HG02885 (cell line): Measurements from ENCODE around the gene A3GALT2.

Source experiments
- ATAC-seq: cut with Tn5 transposase; IDR thresholded peaks from one replicate; pipeline ENCODE4 v1.9.1; 2021; ENCODE audit warnings: mild to moderate bottlenecking; ENCODE audit not compliant: unreplicated experiment, poor library complexity

Gene A3GALT2

DNA sequence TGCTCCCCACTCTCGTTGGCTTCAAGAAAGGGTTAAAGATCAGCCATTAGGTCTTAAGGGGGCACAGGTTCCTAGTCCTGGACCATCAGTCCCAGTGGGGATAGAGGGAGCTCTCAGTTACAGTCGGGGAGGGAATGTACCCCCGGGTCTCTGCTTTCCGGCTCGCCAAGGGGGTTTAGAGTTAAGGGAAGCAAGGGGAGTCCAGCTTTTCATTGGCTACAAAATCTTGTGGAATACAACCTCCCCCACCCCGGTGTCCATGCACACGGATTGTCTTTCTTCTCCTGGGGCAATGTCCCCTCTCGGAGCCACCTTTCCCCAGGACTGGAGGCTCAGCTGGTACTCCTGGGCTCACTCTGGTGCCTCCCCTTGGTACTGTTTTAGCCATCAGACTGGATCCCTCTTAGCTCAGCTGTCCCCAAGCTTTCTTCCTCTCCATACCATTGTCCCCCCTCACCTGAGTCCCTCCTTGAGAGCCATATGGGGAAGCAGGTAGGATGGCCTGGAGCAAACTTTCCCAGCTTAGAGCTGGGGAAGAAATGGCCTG lies at the start of gene A3GALT2:
Gene A3GALT2 (minus strand): TSS at position 480 of the 547 bp plus-strand sequence. CDS start 0 bp downstream, at position 480.
- no peak for ATAC-seq

DNA sequence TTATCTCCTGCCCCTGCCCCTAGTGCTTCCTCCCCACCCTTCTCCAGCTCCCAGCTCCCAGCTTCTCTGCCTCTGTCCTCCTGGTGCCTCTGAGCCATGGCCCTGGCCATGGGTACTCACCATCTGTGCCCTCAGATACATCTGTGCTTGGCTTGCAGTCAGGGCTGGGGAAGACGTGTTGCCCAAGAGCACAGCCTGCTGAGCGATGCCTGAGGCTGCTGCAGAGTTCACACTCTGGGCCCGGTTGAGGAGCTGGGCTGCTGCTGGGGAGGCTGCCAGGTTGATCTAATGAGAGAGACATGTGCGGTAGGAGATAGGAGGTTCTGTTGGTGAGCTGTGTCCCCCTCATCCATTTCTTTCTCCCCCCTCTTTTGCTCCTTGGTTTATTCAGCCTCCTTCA lies 49.4 kb upstream of the A3GALT2 start:
- no peak for ATAC-seq

DNA sequence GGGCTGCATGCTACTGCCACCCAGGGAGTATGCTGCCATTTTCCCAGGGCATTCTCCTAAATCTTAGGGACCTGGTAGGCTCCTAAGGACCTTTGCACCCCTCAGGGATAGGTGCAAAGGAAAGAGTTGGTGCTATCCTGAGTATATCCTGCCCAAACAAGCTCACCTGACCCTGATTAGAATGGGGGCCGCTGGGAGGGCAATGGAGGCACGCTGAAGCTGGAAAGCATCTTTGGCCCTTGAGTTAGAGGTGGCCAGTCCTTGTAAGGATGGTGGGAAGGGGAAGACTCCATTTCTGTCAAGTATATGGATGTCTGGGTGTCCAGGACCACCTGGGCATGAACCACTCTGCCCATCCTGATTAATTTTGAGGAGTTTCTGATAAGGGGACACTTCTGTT lies 48.9 kb upstream of the A3GALT2 start:
- ATAC-seq: no peak

DNA sequence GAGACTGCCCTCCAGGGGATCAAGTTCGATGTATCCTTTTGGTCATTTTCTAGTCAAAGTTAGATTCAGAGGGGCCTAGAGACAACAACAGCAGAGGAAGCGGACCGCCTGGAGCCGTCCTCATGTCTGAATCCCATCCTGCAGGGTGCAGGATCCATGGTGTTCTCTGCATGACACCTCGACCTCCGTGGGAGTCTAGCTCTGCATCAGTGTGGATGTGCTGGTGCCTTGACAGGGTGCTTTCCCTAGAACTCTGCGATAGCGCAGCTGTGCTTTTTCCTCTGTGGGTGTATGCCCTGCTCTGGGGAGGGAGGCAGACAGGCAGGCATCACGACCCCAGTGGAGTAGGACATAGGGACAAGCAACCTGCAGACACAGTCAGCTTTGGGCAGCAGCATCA lies 48.2 kb upstream of the A3GALT2 start:
- no peak for ATAC-seq

DNA sequence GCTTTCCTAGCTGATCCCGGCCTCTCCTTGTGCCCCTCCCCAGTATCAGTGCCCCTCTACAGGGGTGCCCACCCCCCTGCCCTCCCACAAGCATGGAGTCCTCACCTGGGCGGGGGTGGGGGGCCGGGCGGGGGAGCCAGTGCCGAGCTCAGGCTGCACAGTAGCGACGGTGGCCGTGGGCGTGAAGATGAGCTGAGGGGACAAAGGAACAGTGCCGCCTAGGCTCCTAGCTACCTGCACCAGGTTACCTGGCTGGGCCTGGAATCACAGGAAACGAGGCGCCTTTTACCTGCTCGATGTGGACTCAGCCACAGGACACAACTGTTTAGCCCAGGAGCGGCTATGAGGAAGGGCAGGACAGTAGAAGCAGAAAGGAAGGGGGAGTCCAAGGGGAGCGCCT lies 47.5 kb upstream of the A3GALT2 start:
- ATAC-seq: no peak

DNA sequence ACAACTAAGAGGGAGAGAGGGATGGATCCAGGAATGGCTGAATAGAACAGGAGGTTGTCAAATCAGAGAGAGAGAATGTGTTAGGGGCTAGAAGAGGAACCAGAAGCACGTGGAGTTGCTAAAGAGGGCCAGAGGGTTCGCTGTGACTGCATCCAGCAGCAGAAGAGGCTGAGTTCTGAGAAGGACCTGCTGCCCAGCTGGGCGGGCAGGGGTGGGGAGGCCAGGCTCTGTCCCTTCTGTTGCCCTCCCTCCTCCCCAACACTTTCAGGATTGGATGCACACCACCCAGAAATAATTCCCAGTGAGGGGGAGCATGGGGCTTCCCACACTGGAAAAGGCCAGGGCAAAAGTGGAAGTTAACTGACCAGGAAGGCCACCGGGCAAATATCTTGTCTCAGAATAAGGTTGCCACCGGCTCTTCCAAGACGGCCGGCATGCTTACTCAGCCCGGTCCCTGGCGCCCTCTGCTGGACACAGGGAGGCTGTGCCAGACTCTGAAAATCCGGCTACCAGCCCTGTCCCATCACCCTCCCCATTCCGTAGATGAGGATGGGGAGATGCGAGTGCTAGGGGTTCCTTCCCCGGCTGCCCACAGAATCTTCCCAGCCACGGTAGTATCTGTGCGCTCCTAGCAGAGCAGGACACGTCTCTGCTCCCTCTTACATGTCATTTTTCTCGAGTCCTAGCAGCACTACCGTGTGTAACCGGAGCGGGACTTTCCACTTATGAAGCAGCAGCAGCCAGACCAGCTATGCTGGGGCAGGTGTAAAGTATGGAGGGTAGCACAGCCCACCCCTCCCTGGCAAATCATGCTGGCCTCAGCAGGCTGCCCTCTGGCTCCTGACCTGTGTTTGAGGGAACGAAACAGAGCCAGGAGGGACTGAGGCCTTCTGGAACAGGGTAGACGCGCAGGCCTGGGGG lies 46.8 kb upstream of the A3GALT2 start:
- ATAC-seq: peak; percentile 59

DNA sequence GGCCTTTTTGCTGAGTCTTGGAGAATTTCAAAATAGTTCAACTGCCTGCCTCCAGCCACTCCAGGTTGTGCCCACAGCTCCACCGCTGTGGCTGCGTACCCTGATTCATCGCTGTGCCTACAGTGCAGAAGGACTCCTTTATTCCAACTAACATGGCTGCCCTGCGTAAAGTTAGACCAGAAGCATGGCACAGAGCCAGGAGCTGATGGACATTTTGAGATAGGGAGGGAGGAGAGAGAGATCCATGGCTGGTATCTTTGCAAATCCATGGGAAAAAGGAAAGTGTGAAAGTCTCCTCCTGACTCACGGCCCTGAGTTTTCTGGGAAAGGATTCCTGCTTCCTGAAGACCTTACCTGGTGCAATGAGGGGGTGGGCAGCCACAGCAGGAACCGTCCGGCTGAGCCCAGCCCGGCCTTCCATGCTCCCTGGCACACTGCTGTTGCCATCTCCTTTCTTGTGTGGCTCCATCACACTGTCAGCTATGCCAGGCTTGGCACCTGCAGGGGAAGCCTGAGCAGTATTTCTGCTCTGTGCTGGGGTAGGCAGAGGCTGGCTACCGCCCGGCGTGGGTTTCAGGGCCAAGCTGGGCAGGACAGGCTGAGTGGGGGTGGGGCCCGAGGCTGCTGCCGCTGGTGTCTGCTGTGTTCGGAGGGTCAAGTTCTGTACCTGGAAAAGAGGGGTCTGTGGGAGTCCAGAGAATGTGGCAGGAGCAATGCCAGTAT lies 46.0 kb upstream of the A3GALT2 start:
- no peak for ATAC-seq

DNA sequence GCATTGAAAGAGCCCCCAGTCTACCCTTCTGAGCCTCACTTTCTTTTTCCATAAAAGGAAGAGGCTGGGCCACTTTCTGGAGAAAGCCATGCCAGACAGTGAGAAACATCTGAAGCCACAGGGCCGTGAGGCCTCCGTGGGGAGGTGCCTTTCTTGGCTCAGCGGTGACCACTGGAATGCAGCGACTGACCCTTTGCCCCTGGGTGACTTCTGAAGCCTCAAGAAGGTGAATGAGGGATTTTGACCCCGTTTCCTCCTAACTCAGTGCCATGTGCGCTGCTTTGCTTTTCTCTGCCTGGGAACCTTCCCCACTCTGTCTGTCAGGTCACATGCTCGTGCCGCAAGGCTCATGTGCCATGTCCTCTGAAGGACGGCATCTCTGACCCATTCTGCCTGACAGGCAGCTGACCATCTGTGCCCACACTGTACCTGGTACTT lies 44.7 kb upstream of the A3GALT2 start:
- ATAC-seq: no peak

DNA sequence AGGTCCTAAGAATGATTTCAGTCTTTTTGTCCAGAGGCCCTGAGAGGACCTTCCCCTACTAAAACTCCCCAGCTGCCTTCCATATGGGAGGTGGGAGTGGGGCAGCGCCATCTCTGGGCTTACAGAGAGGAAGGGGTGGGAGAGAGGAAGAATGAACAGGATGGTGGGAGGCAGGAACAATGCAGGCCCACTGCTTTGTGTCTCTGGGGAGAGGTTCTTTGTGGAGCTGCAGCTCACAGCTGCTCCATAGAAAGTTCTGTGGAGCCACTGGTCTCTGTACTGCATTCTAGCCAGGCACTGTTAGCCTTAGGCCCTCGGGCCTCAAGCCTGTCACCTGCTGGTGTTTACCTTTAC lies 43.6 kb upstream of the A3GALT2 start:
- no peak for ATAC-seq

DNA sequence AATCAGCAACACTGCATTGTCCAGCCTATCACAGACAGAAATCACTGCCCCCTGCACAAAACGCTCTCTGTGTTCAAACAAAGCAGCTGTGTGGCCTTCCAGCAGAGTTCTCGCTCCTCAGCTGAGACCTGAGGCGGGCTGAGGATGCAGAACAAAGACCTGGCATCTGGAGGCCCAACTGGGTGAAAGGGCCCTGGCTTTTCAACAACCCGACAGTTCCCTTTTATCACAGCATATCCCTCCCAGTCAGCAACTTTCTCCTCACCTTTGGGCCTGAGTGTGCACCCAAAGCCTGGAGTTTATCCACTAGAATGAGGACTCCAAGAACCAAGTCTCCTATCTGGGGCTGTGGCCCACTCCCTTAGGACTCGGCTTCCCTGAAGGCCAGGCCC lies 42.6 kb upstream of the A3GALT2 start:
- ATAC-seq: no peak

DNA sequence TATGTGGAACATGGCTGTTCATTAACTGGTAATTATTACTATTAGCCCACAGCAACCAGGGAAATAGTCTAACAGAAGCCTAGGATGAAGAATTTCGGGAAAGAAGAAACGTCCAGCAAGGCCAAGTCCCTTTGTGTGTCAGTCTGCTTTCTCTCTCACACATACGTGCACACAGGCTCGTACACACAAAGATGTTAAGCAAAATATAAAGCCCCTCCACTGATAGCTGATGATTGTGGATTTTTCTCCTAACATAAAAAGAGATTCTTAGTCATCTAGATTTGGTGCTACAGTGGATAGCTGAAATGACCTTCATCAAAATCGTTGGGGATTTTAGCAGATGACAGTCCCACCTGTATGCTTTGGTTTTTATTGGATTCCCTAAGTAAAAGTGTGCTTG lies 42.1 kb upstream of the A3GALT2 start:
- no peak for ATAC-seq

DNA sequence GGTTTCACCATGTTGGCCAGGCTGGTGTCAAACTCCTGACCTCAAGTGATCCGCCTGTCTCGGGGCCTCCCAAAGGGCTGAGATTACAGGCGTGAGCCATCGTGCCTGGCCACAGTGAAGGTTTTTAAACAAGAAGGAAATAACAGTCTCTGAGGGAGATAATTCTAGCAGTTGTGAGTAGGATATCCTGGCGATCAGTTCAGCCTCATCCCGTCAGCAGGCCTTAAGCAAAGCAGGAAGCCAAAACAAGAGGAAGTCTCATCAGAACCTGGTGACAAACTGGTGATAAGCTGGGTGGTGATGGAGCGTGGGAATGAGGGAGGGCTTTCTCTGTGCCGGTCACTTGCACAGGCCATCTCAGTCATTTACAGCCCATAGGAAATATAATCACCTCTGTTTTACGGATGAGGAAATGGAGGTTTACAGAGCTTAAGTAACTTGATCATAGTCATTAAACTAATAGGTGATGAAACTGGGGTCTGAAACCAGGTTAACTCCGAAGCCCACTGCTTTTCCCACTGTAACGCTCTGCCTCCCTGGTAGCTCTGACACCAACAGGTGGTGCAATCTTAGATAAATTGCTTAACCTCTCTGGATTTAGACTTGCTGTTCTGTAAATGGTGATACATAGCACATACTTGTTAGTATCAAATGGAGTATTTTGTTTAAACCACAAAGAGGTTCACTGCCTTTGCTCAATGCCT lies 40.8 kb upstream of the A3GALT2 start:
- ATAC-seq: no peak

DNA sequence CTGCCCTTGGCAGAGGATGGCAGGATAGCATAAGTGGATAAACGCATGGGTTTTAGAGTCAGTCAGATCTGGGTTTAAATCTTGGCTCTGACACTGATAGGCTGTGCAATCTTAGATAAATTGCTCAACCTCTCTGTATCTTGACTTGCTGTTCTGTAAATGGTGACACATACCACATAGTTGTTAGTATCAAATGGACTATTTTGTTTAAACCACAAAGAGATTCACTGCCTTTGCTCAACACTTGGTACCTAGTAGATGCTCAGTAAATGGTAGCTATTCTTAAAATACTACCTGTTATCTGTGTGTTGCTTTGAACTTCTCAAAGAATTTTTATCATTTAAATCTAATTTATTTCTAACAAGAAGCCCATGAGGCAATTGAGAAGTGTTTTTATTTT lies 39.5 kb upstream of the A3GALT2 start:
- ATAC-seq: no peak

DNA sequence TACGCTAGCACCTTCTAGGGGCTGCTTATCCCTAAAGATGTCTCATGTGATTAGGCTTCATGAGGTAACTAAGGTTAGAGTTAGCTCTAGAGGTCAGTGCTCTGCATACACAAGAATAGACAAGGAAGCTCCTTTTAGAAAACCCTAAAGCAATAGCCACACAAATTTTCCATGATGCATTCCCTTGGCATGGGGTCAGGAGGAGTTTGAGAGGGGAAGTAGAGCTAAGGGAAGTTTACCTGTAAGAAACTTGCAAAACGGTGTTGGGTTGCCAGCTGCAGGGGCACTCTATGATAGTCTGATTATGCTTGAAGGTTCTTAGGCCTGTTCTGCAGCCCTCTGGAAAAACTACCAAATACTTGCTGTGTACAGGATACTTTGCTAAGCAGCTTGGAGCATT lies 39.0 kb upstream of the A3GALT2 start:
- ATAC-seq: no peak

DNA sequence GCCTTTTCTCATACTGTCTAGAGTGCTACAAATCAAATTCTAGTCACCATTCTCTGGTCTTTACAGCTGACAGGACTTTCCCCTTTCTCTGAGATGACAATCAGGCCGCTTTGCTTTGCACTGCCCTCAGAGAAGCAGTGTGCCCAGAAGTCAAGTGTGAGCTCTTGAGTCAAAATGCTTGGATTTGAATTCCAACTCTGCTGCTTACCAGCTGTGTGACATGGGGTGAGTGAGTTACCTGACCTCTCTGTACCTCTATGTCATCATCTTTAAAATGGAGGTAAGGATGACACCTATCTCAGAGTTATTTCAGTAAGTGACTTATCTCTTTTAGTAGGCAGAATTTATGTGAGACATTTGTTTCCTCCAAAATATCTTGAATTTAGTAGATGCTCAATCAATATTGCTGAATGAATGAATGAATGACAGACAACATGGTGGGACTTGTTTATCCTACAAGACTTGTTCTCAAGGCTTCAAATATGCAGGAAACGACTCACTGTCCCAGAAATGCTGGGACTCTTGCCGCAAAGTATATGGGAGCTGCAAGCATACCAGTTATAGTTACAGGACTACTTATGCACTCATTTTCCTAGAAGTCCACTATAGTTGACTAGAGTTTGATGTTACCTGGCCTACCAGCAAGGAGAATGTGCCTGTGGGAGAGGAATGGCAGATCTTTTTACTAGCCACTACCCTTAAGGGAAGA lies 38.1 kb upstream of the A3GALT2 start:
- no peak for ATAC-seq

DNA sequence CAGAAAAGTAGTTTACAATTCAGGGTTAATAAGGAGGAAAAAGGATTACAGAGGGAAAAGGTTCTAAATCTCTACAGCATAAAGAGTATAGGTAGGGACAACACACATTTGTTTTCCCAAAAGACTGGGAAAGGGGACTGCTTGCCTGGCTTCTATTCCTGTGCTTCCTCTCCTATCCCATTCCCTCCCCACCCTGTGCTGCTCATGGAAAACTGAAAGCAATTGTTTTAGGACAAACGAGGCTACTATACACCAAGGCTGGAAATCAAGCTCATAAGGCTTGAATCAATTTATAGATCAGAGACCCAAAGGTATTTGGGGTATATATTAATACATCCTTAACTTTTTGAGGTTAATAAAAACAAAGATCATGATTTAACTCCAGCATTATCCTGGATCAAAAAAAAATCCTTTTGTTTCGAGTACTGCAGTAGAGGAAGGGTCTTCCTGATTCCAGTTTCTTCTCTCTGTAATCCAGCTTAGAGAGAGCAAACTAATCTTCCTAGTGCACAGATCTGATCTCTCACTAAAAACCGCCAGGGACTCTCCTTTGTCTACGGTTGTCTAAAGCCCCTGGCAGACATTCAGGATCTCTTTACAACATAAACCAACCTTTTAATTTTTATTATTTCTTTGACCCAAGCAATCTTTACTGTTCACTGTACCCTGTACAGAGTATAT lies 37.4 kb upstream of the A3GALT2 start:
- ATAC-seq: no peak

DNA sequence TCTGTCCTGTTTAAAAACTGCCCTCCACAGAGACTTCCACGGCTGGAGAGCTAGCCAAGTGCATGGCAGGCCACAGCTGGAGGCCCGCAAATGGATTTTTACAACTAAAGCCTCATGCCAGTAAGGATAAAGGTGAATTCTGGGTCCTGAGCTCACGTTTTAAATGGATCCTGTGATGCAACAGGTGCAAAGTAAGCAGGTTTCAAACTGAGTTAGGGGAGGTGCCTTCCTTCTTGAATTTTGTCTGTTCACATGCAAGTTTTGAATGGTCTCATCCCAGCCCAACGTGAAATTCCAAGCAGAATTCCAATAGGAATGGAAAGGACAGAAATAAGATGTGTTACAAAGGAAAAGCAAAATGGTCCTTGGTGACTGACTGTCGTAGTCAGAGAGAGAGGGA lies 36.2 kb upstream of the A3GALT2 start:
- no peak for ATAC-seq

DNA sequence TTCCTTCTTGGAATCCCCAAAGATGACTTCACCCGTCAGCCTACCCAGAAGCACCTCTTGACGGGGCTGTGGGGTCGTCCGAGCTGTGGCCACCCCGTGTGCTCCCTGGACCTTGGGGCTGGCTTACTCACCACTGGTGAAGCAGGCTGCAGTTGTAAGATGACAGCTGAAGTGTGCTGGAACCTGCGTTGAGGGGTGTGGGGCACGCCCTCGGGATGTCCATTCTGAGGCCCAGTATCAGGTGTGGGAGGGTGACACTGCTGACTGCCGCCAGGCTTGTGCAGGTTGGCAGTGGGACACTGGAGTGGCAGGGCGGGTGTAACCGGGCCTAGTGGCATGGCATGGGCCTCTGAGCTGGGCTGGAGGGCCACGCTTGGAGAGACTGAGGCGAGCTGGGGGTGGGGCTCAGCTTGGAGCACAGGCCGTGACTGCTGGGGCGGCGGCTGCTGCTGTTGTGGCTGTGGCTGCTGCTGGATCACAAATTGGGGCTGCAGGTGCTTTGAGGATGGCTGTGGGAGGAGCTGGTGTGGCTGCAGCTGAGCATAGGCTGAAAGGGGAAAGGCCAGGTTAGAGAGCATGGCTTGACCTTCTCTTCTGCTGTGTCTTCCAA lies 33.9 kb upstream of the A3GALT2 start:
- ATAC-seq: no peak

DNA sequence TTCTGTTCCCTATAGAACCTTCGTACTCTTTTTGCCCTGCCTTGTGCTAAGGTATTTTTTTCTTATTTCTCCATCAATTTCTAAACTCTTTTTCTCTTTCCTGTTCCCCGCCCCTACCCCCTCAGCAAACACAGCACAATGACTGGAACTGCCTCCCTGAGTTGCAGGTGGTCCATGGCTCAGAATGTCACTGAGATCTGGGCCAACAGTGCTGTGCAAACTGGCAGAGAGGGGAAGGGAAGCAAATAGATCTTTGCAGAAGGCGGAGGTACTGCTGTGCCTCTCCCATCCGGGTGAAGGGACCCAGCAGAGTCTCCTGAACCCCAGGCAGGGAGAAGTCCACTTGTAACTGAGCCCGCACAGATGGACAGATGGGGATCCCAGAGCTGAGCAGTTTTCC lies 32.6 kb upstream of the A3GALT2 start:
- ATAC-seq: no peak
